NCI-H510A (cell line): ENCODE measurements around the gene ZNF654.
"Not testable (repeated sequence)": the region's sequence is repeated elsewhere in the genome, so short reads cannot be mapped to it uniquely, and the experiment has no call there.

Source experiments
- DNase-seq: peaks from one replicate; lab custom pipeline; 2025; lab: John Stamatoyannopoulos, UW

The ZNF654 gene

GRCh38 chr3:88142094-88142624 lies 83.1 kb downstream of the ZNF654 start:
- no peak for DNase-seq

- DNase-seq, result no peak
Observed at GRCh38 chr3:88147261-88147660, 88.2 kb downstream of the ZNF654 start.

- DNase-seq, result no peak
Observed at GRCh38 chr3:88148651-88149050, 89.6 kb downstream of the ZNF654 start.

- DNase-seq, result peak; percentile 35
Observed at GRCh38 chr3:88149101-88149508, 90.0 kb downstream of the ZNF654 start.

- peak; percentile 84 for DNase-seq
Observed at GRCh38 chr3:88149509-88150362, 90.7 kb downstream of the ZNF654 start, which contains the start of gene C3orf38. Gene C3orf38, plus strand, starts transcription at chr3:88149959. Its CDS starts 94 bp downstream, at chr3:88150053.

GRCh38 chr3:88150371-88150770 lies 91.3 kb downstream of the ZNF654 start:
- DNase-seq, result no peak

GRCh38 chr3:88150806-88151205 lies 91.8 kb downstream of the ZNF654 start:
- no peak for DNase-seq

GRCh38 chr3:88151358-88151757 lies 92.3 kb downstream of the ZNF654 start:
- DNase-seq, result no peak

- DNase-seq, result no peak
Observed at GRCh38 chr3:88152841-88153240, 93.8 kb downstream of the ZNF654 start.

- DNase-seq, result no peak
Observed at GRCh38 chr3:88166419-88166971, 107.4 kb downstream of the ZNF654 start.

- no peak for DNase-seq
Observed at GRCh38 chr3:88167173-88167572, 108.1 kb downstream of the ZNF654 start.

- DNase-seq, result no peak
Observed at GRCh38 chr3:88167704-88168103, 108.6 kb downstream of the ZNF654 start.

GRCh38 chr3:88168171-88168570 lies 109.1 kb downstream of the ZNF654 start:
- no peak for DNase-seq

GRCh38 chr3:88180398-88180999 lies 121.4 kb downstream of the ZNF654 start:
- DNase-seq, result no peak

GRCh38 chr3:88182165-88182918 lies 123.3 kb downstream of the ZNF654 start:
- DNase-seq, result not testable (repeated sequence)

GRCh38 chr3:88188436-88188835 lies 129.4 kb downstream of the ZNF654 start:
- no peak for DNase-seq

GRCh38 chr3:88189361-88189810 lies 130.3 kb downstream of the ZNF654 start:
- no peak for DNase-seq

- no peak for DNase-seq
Observed at GRCh38 chr3:88191872-88192409, 132.9 kb downstream of the ZNF654 start.

GRCh38 chr3:88192631-88193030 lies 133.6 kb downstream of the ZNF654 start:
- no peak for DNase-seq
